RWPE2 (cell line): ENCODE results near the gene ARHGAP42.

ENCODE experiments used
- ATAC-seq: fragments of 200-7000 bp; cut with Tn5 transposase; 3 replicates; pipeline ENCODE4 v1.9.1; 2021; ENCODE audit warnings: low read depth
- DNase-seq: peaks from one replicate; pipeline ENCODE4 v3.0.0-alpha.2; 2020; ENCODE audit warnings: low spot score
- H3K27ac ChIP-seq: fragments of 450-650 bp; 2 replicates; pipeline ENCODE4 v1.5.1; 2017; ENCODE audit warnings: mild to moderate bottlenecking; ENCODE audit not compliant: poor library complexity, severe bottlenecking
- H3K27me3 ChIP-seq: fragments of 250-450 bp; sonication (Bioruptor Pico); 2 replicates; pipeline ENCODE4 v1.5.1; 2021; ENCODE audit warnings: mild to moderate bottlenecking, moderate library complexity; ENCODE audit not compliant: insufficient read depth, poor library complexity, severe bottlenecking
- H3K36me3 ChIP-seq: fragments of 250-450 bp; sonication (Bioruptor Pico); 2 replicates; pipeline ENCODE4 v1.5.1; 2020; ENCODE audit warnings: low read depth, mild to moderate bottlenecking, moderate library complexity
- H3K4me1 ChIP-seq: fragments of 250-450 bp; sonication (Bioruptor Pico); 2 replicates; pipeline ENCODE4 v1.5.1; 2021; ENCODE audit warnings: mild to moderate bottlenecking, moderate library complexity; ENCODE audit not compliant: insufficient read depth, poor library complexity, severe bottlenecking
- H3K4me3 ChIP-seq: fragments of 250-450 bp; sonication (Bioruptor Pico); 2 replicates; pipeline ENCODE4 v1.5.1; 2021; ENCODE audit warnings: mild to moderate bottlenecking, moderate library complexity; ENCODE audit not compliant: severe bottlenecking
- H3K9me3 ChIP-seq: fragments of 250-450 bp; sonication (Bioruptor Pico); 2 replicates; pipeline ENCODE4 v1.5.1; 2021; ENCODE audit warnings: mild to moderate bottlenecking, moderate library complexity; ENCODE audit not compliant: severe bottlenecking
- TF ChIP-seq, protein P1 (sequence below): fragments of 450-650 bp; IDR thresholded peaks from one replicate; pipeline ENCODE4 v1.5.1; 2017; ENCODE audit warnings: mild to moderate bottlenecking, moderate library complexity; ENCODE audit not compliant: poor library complexity, severe bottlenecking

ARHGAP42 gene

DNA sequence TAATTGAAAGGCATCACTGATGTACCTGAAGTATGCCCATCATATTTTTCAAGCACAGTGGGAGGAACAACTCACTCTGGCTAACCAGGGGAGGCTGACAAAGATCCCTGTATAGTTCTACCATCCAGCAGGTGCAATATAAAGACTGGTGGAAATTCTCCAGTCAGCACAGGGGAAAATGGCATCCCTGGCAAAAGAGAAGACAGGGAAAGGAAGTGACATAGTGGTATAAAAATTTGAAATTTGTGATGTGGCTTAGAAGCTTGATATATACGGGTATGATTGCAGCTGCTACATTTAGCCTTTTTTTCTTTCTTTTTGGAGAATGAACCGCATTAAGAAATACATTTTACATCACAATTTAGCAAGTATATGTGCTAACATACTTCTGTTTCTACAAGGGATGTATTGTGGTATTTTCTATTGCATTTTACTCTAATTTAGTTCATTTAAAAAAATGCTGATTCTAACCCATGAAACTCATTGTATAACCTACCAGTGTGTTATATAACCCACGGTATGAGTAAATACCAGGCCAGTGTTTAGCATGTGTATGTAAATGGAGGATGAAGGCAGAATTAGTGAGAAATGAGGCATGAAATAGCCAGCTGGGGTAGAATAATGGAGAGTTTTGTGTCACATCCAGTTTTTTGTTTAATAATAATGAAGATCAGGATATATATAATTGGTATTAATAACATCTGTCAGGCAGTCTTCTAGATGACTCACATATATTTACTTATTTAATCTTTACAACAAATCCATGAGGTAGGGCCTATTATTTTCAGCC is 186.1 kb downstream of the ARHGAP42 start:
- H3K4me1 ChIP-seq = peaks cover 6% of the 10 kb centered on the region
- no peaks in the 10 kb centered on the region for H3K27me3 ChIP-seq
- no peak overlapping the region for H3K4me3 ChIP-seq
- TF ChIP-seq, protein P1, sequence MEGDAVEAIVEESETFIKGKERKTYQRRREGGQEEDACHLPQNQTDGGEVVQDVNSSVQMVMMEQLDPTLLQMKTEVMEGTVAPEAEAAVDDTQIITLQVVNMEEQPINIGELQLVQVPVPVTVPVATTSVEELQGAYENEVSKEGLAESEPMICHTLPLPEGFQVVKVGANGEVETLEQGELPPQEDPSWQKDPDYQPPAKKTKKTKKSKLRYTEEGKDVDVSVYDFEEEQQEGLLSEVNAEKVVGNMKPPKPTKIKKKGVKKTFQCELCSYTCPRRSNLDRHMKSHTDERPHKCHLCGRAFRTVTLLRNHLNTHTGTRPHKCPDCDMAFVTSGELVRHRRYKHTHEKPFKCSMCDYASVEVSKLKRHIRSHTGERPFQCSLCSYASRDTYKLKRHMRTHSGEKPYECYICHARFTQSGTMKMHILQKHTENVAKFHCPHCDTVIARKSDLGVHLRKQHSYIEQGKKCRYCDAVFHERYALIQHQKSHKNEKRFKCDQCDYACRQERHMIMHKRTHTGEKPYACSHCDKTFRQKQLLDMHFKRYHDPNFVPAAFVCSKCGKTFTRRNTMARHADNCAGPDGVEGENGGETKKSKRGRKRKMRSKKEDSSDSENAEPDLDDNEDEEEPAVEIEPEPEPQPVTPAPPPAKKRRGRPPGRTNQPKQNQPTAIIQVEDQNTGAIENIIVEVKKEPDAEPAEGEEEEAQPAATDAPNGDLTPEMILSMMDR = no peak
- ATAC-seq = no peak
- H3K27ac ChIP-seq = no peak overlapping the region
- H3K36me3 ChIP-seq = no peaks in the 10 kb centered on the region
- H3K9me3 ChIP-seq = no peaks in the 10 kb centered on the region
- no peak for DNase-seq

DNA sequence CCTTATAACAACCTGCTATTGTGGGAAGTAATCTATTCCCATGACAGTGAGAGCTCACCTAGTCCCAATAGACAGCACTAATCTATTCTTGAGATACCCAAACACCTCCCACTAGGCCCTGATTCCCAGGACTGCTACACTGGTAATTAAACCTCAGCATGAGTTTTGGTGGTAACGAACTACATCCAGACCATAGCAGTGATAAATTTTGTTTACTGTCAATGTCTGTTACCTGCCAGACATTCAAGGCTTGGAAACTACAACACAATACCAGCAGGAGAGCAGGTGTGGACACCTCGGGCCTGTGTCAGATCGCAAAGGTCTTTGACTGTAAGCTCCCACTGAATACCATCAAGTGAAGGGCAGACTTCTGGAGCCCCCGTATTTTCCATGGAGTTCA is 187.1 kb downstream of the ARHGAP42 start:
- ATAC-seq (no peak), DNase-seq (no peak)
- no peaks in the 10 kb centered on the region for H3K27me3 ChIP-seq
- H3K36me3 ChIP-seq = no peaks in the 10 kb centered on the region
- H3K4me3 ChIP-seq = no peak overlapping the region
- H3K27ac ChIP-seq = no peak overlapping the region
- TF ChIP-seq, protein P1 = no peak
- peaks cover 6% of the 10 kb centered on the region for H3K4me1 ChIP-seq
- no peaks in the 10 kb centered on the region for H3K9me3 ChIP-seq

DNA sequence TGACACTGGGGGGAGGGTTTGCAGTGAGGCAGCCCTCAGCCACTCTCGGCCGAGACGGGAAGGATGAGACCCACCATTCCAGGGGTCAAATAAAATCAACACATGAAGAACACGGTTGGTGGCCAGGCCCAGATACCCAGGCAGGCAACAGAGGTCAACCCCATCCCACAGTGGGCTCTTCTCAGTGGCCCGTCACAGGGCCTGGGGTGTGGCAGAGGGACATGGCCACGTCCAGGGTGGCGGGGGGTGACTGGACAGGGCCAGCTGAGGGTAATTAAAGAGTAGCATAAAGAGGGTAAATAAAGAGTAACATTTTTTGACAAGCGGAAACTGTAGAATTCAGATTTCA is 188.4 kb downstream of the ARHGAP42 start:
- no peak overlapping the region for H3K27ac ChIP-seq
- H3K9me3 ChIP-seq = no peaks in the 10 kb centered on the region
- peaks cover 6% of the 10 kb centered on the region for H3K4me1 ChIP-seq
- TF ChIP-seq, protein P1 = no peak
- no peaks in the 10 kb centered on the region for H3K27me3 ChIP-seq
- no peak for DNase-seq
- no peak for ATAC-seq
- H3K36me3 ChIP-seq = no peaks in the 10 kb centered on the region
- H3K4me3 ChIP-seq = no peak overlapping the region

DNA sequence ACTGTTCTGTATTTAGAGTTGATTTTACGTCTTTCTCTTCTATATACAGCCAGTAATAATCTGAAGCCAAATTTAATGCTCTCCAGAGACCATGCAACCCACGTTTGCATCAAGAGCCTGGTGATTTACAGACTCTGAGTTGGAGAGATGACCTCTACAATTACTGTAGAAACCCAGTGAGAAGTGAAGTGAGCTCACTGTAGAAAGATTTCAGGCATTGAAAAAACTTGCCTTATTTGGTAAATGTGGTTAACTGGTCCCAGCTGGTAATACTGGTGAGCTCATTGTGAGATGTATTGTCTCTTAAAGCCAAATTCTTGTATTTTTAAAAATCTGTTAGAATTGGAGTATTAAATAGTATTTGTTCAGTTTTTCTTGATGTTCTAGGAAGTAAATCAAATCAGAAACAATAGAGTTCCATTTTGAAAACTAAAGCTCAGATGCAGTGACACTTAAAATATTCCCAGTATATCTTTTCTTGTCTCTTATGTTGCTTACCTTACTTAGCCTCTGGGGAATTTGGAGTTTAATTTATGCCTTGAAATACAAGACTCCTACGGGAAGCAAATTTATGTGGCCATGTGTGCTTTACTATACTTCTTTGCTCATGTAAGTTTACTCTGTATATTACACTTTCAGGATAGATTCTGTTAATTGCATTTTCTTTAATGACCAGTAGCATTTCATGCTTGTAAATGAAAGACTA is 189.9 kb downstream of the ARHGAP42 start:
- DNase-seq = no peak
- ATAC-seq = peak; percentile 93
- no peak overlapping the region for H3K27ac ChIP-seq

More for the DNA sequence above, 189.9 kb downstream of the ARHGAP42 start:
- no peaks in the 10 kb centered on the region for H3K36me3 ChIP-seq
- no peak overlapping the region for H3K4me3 ChIP-seq
- H3K27me3 ChIP-seq = no peaks in the 10 kb centered on the region
- TF ChIP-seq, protein P1 = no peak
- peaks cover 6% of the 10 kb centered on the region for H3K4me1 ChIP-seq
- H3K9me3 ChIP-seq = no peaks in the 10 kb centered on the region
